H1 (cell line): Measurements from ENCODE around the gene KIZ. TPM values are rescaled to one million over a fixed set of nuclear protein-coding genes. Genes with fewer than 3 reads are reported as not detected.

ENCODE experiments used
- BRCA1 ChIP-seq: IDR thresholded peaks from 2 replicates; pipeline ENCODE4 v1.6.1; 2012; ENCODE audit warnings: low read depth, low read length, improper control_type of control experiment
- CHD2 ChIP-seq: IDR thresholded peaks from 2 replicates; pipeline ENCODE4 v1.6.1; 2012; ENCODE audit warnings: low read length, improper control_type of control experiment
- E2F6 ChIP-seq: IDR thresholded peaks from 2 replicates; pipeline ENCODE4 v1.6.1; 2012; ENCODE audit warnings: inconsistent platforms
- MAFK ChIP-seq: IDR thresholded peaks from 2 replicates; pipeline ENCODE4 v1.6.1; 2012; ENCODE audit warnings: low read depth, mild to moderate bottlenecking, improper control_type of control experiment, low read length
- NANOG ChIP-seq: IDR thresholded peaks from 2 replicates; pipeline ENCODE4 v1.6.1; 2011; ENCODE audit warnings: low read length, low read depth, mild to moderate bottlenecking, inconsistent platforms; ENCODE audit not compliant: insufficient read depth, poor library complexity, severe bottlenecking
- SP4 ChIP-seq: IDR thresholded peaks from 2 replicates; pipeline ENCODE4 v1.6.1; 2012; ENCODE audit warnings: low read length, inconsistent platforms
- SUZ12 ChIP-seq: fragments of 200-600 bp; sonication (generic); IDR thresholded peaks from 2 replicates; pipeline ENCODE4 v1.6.1; 2012; ENCODE audit warnings: mild to moderate bottlenecking, inconsistent platforms, low read length, moderate library complexity, mixed read lengths
- polyA plus RNA-seq, 7 experiments: library from polyadenylated mRNA; depleted of rRNA in 3 of 7; stranded (reverse) in 5 of 7; unstranded in 2 of 7; fragments of >200 nt in 5 of 7; fragments of 200-250 nt in 2 of 7; gene quantifications; 1 replicate in 5 of 7; 2 replicates in 1 of 7; 4 replicates in 1 of 7; pipeline versions ENCODE4 v1.2.1 to v1.2.3, GENCODE V29; 2011 to 2013; ENCODE audit warnings: missing spikeins in 2 of 7, mixed read lengths in 2 of 7
- total RNA-seq: library from RNA; stranded (reverse); fragmentation: NEBNext Ultra II Directional; extraction: Animal tissue kit (Norgen Biotek cat#: 25700); gene quantifications from 2 replicates; pipeline ENCODE4 v1.2.1, GENCODE V29; 2021

Gene KIZ
- total and polyA plus RNA-seq, 2 of the 8 experiments (the other 6 are each of a cell fraction or from before 2014, with no cell fraction given): 13.0 to 51.7 TPM

GRCh38 chr20:21238818-21239536, 113.1 kb downstream of the KIZ start (continued):
- TF ChIP-seq E2F6 (no peak), BRCA1 (no peak), NANOG (no peak), MAFK (no peak), SUZ12 (no peak), CHD2 (no peak), SP4 (no peak)
